GM10266 (cell line): ENCODE results near the gene ORC3.

Source experiments
- DNase-seq: peaks from one replicate; pipeline ENCODE4 v3.0.0; 2012; ENCODE audit errors: extremely low spot score
- TF ChIP-seq, protein P1 (sequence below): IDR thresholded peaks from 2 replicates; pipeline ENCODE4 v1.5.1; 2012; ENCODE audit warnings: mild to moderate bottlenecking, low read depth; ENCODE audit not compliant: control insufficient read depth, insufficient read depth; ENCODE audit errors: missing control alignments

Gene ORC3

DNA sequence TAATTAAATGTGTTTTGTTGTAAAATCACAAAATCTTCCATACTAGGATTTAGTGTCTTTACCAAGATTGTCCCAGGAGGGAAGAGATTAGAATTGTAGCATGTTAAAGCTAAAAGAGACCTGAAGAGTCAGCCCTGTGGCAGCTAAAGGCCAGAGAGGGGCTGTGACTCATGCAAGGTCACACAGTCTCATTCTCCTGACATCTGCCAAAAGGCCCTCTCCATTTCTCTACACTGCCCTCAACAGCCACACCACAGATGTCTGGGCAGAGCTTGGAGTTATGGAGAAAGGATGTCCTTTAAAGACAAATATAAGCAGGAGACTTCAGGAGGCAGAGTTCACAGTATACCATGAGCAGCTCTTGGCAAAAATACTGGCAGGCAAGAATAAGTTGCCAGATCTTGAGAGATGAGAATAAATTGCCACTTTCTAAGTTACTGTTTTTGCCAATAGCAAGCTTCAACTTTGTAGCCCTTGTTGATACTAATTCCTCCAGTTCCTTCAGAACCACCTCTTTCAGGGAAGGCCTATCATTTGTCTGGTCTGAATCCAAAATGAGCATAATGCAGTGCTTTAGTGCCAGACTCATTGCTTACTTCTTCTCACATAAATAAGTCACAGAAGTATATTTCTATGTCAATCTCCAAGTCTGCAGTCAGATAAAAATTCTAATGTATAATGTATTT is 70.4 kb downstream of the ORC3 start:
- TF ChIP-seq, protein P1, sequence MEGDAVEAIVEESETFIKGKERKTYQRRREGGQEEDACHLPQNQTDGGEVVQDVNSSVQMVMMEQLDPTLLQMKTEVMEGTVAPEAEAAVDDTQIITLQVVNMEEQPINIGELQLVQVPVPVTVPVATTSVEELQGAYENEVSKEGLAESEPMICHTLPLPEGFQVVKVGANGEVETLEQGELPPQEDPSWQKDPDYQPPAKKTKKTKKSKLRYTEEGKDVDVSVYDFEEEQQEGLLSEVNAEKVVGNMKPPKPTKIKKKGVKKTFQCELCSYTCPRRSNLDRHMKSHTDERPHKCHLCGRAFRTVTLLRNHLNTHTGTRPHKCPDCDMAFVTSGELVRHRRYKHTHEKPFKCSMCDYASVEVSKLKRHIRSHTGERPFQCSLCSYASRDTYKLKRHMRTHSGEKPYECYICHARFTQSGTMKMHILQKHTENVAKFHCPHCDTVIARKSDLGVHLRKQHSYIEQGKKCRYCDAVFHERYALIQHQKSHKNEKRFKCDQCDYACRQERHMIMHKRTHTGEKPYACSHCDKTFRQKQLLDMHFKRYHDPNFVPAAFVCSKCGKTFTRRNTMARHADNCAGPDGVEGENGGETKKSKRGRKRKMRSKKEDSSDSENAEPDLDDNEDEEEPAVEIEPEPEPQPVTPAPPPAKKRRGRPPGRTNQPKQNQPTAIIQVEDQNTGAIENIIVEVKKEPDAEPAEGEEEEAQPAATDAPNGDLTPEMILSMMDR, result no peak
- no peak for DNase-seq

DNA sequence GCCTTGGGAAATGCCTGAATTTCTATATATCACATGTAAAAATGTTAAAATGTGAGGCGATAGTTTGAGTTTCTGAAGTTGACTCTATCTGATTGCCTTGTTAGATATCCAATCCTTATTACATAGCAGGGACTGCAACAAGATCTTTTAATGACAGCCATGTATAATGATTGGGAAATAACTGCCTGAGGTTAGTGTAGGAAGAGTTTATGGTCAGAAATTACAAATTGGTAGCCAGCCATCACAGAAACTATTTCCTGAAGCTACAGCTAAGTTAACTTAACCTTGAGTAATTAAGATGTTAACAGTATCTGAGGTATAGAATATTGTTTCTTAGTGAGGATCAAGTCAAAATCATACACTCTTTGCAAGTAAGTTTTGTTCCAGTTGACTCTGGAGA is 71.1 kb downstream of the ORC3 start:
- no peak for DNase-seq
- TF ChIP-seq, protein P1, result no peak

DNA sequence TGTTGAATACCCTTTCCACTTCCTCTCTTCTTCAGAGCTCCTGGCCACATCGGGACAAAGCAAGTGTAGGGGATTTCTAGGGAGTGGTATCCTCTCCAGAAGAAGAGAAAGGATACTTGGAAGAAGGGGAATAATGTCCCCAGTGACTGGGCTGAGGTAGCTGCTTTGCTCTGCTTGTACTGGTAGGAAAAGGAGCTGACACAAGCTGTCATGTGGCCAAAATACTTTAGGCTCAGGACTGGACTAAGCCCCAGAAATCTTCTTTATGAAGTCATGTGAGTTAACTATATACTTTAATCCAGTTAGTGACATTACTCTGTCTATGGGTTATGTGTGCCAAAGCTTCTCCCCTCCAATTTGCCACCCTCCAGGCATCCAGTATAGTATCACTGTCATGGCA is 71.6 kb downstream of the ORC3 start:
- no peak for DNase-seq
- TF ChIP-seq, protein P1, result no peak

DNA sequence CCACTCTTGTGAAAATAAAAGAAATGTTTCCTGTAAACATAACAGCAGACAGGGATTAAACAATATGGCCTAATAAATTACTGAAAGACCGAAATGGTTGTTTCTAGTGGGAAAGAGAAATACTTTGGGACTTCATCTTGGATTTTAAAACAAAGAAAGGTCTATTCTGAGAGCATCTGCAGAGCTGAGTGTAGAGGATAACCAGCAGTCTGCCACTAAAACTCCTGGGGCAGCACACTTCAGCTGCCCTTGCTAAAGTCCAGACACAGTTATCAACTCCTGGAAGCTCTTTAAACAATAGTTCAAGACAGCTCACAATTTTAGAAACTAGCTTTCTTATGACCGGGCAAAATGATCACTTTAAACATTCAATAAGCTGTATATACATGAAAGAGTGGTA is 73.5 kb downstream of the ORC3 start:
- DNase-seq, result no peak
- TF ChIP-seq, protein P1, result no peak

DNA sequence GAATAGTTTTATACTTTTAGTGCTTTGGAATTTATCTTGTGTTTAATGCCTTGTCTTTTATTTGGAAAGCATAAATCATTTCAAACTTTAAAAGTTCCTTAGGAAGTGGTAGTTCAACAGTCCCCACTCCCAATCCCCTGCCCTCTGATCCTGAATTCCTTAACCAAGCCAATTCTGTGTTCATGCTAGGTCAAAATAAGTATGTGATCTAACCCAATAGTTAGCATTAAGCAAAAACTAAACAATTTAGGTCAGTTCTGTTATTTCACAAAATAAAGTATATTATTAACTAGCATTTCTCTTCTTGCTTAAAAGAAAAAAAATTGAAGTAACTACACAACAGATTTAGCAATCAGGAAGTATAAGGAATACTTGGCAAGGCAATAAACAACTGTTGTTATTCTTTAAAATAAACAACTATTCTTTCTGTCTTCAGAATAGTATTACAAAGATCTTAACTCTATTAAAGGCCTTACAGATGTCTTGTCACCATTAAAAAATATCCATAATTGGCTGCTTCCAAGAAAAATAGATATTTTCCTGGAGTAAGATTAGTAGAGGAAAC is 75.1 kb downstream of the ORC3 start:
- no peak for DNase-seq
- TF ChIP-seq, protein P1, result no peak

DNA sequence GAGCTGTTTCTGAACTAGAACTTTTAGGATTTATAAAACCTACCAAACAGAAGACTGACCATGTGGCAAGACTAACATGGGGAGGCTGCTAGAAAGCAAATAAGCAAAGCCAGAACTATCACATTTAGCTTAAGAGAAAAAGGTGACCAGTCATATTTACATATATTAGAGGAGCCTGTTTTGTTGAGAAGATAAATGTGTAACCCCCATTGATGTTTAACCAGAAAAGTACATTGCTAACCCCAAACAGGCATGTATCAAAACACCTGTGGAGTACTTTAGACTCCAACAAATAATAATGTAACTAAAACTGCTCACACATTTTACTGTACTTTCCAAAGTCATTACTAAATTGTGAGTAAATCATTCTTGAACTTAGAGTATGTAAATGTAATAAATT is 77.1 kb downstream of the ORC3 start:
- DNase-seq, result no peak
- TF ChIP-seq, protein P1, result no peak

DNA sequence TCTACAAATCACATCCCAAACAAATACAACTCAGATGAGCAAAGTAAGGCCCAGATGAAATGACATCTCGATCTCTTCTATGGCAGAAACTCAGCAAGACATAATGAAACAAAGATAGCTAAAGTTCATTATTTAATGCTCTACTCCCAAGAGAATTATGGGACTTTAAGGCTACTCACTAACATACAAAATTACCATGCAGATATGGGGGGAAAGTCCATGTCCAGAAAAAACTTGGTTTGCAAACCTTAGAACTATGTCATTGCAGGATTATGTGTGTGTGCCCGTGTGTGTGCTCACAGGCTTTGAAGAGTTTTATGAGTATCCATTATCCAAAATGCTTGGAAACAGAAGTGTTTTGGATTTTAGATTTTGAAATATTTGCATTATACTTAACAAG is 78.1 kb downstream of the ORC3 start:
- TF ChIP-seq, protein P1, result no peak
- no peak for DNase-seq
